ENCODE data around the gene ATG14.

DNA sequence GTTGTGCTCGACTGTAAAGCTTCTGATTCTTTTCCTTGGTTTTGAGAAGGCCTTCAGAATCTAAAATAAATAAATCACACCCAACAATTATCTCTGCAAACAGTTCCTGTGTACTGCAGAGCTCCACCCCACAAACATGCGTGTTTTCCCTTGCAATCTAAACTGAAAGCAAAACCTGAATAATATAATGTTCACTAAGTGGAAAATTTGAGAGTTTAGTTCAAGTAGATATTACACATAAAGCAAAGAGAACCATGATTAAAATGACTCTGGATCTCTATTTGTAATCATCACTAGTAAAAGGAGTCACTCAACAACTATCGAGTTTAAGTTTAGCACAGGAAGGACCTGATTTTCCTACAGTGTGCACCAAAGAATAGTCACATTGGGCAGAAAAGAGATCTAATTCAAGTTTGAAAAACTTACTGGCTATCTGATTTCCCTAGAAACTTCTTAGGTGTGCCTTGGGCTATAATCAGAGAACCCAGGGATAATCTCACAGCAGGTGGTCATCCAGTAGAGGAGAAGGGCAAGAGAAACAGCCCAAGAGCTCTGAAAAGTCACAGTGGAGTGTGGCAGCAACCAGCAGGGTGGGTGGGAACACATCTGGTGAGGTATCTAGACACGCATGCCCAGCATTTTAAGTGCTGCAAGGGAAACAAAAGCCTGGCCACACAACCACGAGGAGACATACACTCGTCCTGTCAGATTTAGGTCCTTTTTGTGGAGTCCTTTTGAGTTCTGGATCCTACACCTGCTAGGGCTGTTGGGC lies 25.4 kb downstream of the ATG14 start:
- TF ChIP-seq, protein P1, sequence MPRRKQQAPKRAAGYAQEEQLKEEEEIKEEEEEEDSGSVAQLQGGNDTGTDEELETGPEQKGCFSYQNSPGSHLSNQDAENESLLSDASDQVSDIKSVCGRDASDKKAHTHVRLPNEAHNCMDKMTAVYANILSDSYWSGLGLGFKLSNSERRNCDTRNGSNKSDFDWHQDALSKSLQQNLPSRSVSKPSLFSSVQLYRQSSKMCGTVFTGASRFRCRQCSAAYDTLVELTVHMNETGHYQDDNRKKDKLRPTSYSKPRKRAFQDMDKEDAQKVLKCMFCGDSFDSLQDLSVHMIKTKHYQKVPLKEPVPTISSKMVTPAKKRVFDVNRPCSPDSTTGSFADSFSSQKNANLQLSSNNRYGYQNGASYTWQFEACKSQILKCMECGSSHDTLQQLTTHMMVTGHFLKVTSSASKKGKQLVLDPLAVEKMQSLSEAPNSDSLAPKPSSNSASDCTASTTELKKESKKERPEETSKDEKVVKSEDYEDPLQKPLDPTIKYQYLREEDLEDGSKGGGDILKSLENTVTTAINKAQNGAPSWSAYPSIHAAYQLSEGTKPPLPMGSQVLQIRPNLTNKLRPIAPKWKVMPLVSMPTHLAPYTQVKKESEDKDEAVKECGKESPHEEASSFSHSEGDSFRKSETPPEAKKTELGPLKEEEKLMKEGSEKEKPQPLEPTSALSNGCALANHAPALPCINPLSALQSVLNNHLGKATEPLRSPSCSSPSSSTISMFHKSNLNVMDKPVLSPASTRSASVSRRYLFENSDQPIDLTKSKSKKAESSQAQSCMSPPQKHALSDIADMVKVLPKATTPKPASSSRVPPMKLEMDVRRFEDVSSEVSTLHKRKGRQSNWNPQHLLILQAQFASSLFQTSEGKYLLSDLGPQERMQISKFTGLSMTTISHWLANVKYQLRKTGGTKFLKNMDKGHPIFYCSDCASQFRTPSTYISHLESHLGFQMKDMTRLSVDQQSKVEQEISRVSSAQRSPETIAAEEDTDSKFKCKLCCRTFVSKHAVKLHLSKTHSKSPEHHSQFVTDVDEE (CRISPR knock-in tag; IDR thresholded peaks at IDR 0.05), result no peak
- TF ChIP-seq OSR1 (CRISPR knock-in tag; IDR thresholded peaks at IDR 0.05) (no peak), ZNF70 (CRISPR knock-in tag; IDR thresholded peaks at IDR 0.05) (no peak), ZFP3 (CRISPR knock-in tag; IDR thresholded peaks at IDR 0.05) (no peak), ZNF565 (CRISPR knock-in tag; conservative IDR thresholded peaks at IDR 0.05; ENCODE audit: low read depth) (no peak), TCF4 (CRISPR knock-in tag; IDR thresholded peaks at IDR 0.05; ENCODE audit: borderline replicate concordance) (no peak), ISL1 (CRISPR knock-in tag; IDR thresholded peaks at IDR 0.05) (no peak)
- TF ChIP-seq, protein P2, sequence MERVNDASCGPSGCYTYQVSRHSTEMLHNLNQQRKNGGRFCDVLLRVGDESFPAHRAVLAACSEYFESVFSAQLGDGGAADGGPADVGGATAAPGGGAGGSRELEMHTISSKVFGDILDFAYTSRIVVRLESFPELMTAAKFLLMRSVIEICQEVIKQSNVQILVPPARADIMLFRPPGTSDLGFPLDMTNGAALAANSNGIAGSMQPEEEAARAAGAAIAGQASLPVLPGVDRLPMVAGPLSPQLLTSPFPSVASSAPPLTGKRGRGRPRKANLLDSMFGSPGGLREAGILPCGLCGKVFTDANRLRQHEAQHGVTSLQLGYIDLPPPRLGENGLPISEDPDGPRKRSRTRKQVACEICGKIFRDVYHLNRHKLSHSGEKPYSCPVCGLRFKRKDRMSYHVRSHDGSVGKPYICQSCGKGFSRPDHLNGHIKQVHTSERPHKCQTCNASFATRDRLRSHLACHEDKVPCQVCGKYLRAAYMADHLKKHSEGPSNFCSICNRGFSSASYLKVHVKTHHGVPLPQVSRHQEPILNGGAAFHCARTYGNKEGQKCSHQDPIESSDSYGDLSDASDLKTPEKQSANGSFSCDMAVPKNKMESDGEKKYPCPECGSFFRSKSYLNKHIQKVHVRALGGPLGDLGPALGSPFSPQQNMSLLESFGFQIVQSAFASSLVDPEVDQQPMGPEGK (CRISPR knock-in tag; IDR thresholded peaks at IDR 0.05; ENCODE audit: borderline replicate concordance), result no peak
- TF ChIP-seq, protein P3, sequence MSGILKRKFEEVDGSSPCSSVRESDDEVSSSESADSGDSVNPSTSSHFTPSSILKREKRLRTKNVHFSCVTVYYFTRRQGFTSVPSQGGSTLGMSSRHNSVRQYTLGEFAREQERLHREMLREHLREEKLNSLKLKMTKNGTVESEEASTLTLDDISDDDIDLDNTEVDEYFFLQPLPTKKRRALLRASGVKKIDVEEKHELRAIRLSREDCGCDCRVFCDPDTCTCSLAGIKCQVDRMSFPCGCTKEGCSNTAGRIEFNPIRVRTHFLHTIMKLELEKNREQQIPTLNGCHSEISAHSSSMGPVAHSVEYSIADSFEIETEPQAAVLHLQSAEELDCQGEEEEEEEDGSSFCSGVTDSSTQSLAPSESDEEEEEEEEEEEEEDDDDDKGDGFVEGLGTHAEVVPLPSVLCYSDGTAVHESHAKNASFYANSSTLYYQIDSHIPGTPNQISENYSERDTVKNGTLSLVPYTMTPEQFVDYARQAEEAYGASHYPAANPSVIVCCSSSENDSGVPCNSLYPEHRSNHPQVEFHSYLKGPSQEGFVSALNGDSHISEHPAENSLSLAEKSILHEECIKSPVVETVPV (CRISPR knock-in tag; IDR thresholded peaks at IDR 0.05), result no peak
- TF ChIP-seq, protein P4, sequence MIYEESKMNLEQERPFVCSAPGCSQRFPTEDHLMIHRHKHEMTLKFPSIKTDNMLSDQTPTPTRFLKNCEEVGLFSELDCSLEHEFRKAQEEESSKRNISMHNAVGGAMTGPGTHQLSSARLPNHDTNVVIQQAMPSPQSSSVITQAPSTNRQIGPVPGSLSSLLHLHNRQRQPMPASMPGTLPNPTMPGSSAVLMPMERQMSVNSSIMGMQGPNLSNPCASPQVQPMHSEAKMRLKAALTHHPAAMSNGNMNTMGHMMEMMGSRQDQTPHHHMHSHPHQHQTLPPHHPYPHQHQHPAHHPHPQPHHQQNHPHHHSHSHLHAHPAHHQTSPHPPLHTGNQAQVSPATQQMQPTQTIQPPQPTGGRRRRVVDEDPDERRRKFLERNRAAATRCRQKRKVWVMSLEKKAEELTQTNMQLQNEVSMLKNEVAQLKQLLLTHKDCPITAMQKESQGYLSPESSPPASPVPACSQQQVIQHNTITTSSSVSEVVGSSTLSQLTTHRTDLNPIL (CRISPR knock-in tag; IDR thresholded peaks at IDR 0.05; ENCODE audit: low read depth), result no peak

All from SK-N-SH treated with all-trans-retinoic acid at 6 μM for 48 hours (cell line).